Stimulated activated CD8-positive, alpha-beta memory T cell treated with anti-CD3 and anti-CD28 coated beads, Interleukin-4, amount 100 ng/mL, for 24 hours (primary cell): ENCODE results near the gene MAGI2.
"Not testable (repeated sequence)": the region's sequence is repeated elsewhere in the genome, so short reads cannot be mapped to it uniquely, and the experiment has no call there.

Experiments used
- DNase-seq: peaks from one replicate; pipeline ENCODE4 v3.0.0-alpha.2; 2020; ENCODE audit warnings: low read depth

The MAGI2 gene

DNA sequence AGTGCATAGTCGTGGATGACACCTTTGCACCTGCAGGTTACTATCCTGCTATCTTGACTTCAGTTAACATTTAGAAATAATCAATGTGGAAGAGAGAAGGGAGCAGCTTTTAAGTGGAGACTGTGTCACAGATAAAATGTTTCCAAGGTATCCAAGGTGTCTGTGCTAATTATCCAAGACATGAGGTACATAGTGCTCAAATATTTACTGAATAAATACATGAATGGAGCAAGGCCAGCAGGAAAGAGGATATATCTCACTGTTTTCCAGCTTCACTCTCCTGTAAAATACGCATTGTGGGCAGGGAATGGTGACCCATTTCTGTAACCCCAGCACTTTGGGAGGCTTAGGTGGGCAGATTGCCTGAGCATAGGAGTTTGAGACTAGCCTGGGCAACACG, 1102.5 kb downstream of the MAGI2 start:
- no peak for DNase-seq

- DNase-seq, result no peak
Observed at GRCh38 chr7:78350391-78350790, 1103.1 kb downstream of the MAGI2 start.

DNA sequence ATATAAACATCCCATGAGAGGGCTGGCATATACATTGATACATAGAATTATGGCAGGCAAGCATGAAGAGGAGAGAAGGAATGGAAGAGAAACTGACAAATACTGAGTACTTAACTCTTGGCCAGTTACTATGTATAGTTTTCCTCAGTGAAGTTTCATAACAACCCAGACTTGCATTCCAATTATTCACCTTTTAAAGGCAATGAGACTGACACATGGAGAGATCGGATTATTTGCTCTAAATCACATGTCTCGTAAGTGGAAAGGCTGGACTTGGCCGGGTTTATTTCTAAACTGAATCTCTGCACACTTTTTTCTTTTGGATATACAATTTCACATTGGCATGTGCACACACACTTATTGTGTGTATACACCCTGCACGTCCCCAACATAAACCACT, 1106.6 kb downstream of the MAGI2 start:
- no peak for DNase-seq

DNA sequence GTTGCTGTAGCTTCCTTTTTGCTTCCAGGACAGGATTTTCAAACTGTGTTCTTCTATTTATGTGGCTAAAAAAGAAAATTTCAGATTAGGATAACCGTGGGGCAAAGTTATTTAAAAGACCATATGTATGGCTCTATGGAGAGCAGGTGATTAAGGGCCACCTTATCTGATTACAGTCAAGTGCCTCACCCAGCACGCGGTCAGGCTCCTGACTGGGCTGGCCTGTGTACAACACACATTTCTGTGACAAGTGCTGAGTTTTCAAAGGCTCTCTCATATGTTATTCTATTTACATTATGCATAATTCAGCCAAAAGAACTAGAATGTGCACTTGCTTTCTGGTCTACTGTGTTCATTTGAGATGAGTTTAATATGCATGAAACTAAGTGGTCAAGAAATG, 1107.5 kb downstream of the MAGI2 start:
- DNase-seq, result no peak

DNA sequence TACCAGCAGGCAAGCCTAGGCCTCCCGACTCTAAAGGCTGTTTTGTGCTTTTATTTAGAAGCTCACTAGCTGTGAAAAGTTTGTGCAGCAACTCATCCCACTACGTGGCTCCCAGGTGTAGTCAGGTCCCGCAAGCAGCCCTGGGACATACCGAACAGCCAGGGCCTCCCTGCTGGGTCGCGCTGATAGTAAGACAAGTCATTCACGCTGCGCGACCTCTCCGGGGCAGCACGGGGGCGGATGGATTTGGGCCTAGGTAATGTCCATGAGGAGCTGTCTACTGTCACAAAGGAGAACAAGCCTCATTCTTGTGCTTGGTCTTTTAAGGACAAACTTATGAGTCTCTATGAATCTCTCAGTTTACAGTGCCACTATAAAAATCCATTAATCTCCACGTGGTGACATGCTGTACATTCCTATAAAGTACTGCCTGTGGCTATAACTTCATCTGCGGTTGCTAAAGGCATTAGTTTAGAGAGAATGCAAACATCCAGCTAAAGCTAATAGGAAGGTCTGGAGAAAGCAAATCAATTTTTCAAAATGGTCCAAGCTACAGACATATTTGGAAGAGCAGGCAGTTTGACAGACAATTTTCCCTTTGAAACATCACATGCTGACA, 1108.1 kb downstream of the MAGI2 start:
- no peak for DNase-seq

DNA sequence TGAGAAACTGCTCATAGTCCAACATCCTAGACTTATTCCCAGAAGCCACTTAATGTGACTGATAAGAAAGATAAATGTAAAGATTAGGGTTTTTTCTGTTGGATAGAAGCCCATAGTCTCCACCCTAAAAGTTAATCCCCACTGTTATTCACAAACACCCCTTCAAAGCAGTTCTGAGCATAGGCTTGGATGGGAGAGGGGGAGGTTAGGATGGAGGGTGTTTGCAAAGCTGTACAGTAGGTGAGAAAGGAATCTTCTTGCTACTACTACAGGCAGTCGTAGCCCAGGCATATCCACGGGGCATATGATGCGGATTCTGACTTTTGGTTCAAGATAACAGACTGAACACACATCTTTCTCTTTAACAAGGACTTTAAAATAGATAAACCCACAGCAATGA, 1119.0 kb downstream of the MAGI2 start:
- no peak for DNase-seq

- DNase-seq, result no peak
Observed at GRCh38 chr7:78333530-78334425, 1119.7 kb downstream of the MAGI2 start.

- no peak for DNase-seq
Observed at GRCh38 chr7:78329001-78329655, 1124.3 kb downstream of the MAGI2 start.

GRCh38 chr7:78327718-78328117, 1125.7 kb downstream of the MAGI2 start:
- no peak for DNase-seq

DNA sequence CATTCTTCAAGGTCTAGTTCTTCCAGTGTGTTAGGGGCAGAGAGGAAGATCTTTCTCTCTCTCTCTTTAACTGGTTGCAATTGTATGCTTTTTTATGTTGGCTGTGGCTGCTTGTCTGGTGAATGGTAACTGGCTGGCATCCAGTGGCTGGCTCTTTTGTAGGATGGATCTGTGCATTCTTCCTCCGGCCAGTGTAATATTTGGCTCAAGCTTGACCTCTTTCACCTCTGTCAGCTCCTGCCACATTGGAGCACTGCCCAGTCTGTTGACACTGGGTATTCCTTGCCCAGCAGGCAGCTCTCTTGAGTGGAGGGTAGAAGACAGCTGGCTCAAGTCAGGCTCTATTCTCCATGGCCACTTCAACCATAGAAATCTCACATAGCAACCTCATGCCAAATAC, 1126.6 kb downstream of the MAGI2 start:
- DNase-seq, result no peak

GRCh38 chr7:78326189-78326588, 1127.3 kb downstream of the MAGI2 start:
- DNase-seq, result no peak

DNA sequence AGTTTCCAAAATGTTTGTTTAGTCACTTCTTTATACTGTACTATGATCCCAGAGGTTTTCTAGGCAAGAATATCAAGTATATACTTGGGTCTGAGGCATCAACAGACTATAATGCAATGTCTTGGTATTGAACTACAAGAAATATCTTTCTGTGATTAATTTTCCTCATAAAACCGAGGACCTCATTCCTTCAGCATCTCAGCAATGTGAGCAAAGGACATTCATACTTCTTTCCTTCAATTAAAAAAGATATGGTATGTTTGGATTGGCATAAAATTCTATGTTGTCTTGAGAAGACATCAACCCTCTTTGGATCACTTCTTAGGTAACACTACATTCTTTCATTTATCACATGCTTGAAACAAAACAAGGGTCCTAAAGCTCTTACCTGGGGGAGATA, 1130.3 kb downstream of the MAGI2 start:
- no peak for DNase-seq

GRCh38 chr7:78322231-78322630, 1131.2 kb downstream of the MAGI2 start:
- DNase-seq, result not testable (repeated sequence)

DNA sequence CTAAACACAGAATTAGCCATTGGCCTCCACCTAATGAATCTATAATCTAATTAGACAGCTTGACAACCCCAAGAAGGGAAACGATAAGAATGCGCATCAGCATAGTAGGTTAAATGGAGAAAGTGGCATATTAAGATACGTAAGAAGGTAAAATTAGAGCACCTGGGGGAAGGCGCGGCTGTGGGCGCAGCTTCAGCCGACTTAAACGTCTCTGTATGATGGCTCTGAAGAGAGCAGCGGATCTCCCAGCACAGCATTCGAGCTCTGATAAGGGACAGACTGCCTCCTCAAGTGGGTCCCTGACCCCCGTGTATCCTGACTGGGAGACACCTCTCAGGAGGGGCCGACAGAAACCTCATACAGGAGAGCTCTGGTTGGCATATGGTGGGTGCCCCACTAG, 1136.1 kb downstream of the MAGI2 start:
- no peak for DNase-seq

DNA sequence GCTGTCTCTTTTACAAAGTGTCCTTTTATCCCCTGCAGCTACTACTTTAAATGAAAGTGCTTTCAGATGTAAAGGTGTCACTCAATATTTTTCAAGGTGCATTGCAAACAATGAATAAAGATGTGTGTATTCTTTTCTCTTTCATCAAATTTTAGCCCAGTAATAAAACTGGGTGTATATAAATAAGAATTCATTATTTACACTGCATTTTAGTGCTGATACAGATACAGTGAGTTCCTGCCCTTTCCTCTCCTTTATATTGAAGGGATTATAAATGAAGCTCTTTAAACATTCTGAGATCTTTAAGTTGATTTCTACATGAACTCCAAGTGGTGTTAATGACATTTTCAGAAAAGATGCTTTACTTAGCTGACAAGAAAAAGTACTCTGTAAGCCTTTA, 1137.4 kb downstream of the MAGI2 start:
- DNase-seq, result no peak

DNA sequence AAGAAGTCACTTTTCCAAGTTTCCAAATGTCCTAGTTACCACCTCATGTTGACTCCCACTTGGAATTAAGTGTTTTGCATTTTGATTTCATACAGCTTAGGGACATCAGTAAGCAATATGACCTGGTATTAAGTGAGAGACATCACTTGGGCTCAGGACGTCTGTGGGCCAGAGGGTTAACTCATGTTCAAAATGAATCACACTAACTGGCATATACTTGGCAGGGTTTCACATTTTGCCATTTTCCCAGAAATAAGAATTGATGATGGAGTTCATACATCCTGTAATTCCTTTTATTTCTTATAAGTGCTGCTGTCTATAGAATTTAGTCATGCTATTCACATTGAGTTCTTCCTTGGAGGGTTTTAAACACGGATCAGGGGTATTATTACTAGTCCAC, 1138.3 kb downstream of the MAGI2 start:
- DNase-seq, result no peak

DNA sequence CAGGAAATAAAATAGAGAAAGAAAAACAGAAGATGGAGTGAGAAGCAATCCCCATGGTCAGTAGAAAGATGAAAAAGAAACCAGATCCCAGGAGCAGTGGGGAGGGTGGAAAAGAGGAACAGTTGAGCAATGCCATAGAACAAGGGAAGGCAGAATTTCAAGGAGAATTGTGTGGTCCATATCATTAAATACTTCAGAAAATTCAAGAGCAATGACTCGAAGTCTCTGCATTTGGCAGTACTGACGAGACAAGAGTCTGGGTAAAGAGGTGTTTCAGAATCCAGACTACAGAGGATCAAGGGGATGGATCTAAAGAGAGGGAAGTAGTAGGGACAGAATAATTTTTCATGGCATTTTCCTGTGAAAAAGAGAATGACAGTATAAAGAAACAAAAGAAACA, 1142.3 kb downstream of the MAGI2 start:
- DNase-seq, result no peak

- no peak for DNase-seq
Observed at GRCh38 chr7:78307892-78308291, 1145.6 kb downstream of the MAGI2 start.

DNA sequence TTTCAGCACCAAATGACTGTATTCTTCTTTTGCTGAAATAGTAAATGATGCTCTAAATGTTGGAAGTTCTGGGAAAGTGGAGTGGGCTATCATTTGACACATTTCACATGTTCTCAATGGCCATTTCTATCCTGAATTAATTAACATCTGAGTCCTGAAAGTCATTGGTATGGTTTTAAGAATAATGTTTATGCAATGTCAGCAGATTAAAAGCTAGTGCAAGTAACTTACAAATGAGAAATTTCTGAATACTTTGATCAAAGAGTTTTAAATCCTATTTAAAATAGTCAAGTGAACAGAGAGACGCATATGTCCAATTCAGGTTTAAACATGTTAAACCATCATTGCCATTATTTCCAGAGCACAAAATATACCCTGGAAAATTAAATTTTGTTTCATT, 1146.8 kb downstream of the MAGI2 start:
- DNase-seq, result no peak

DNA sequence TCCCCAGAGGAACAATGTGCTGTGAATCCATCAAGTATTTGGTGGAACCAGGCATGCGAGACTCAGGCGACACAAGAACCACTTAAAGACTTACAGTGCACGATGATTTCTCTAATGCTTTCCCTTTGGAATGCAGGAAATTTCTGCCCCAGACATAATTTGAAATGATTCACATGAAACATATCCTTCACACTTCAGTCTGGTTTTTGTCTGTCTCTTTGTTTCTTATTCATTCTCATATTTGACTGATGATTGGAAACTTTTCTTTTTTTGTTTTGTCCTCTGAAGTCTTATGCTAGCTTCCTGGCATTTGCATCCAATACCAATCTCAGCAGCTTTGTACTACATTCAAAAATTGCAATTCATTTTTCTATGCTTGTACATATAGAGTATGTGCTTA, 1152.1 kb downstream of the MAGI2 start:
- no peak for DNase-seq

GRCh38 chr7:78299088-78299487, 1154.4 kb downstream of the MAGI2 start:
- no peak for DNase-seq

GRCh38 chr7:78296644-78297371, 1156.7 kb downstream of the MAGI2 start:
- DNase-seq, result no peak
